Measurements from ENCODE around the gene PDE11A.

Gene PDE11A

GRCh38 chr2:177683661-177684069, 388.9 kb downstream of the PDE11A start:
- no peak for DNase-seq

- DNase-seq: no peak
Measured at GRCh38 chr2:177682836-177683660, 389.5 kb downstream of the PDE11A start.

- no peak for DNase-seq
Measured at GRCh38 chr2:177682006-177682405, 390.6 kb downstream of the PDE11A start.

GRCh38 chr2:177680866-177681712, 391.5 kb downstream of the PDE11A start:
- no peak for DNase-seq

GRCh38 chr2:177679611-177680605, 392.7 kb downstream of the PDE11A start:
- DNase-seq: no peak

GRCh38 chr2:177678939-177679338, 393.6 kb downstream of the PDE11A start:
- DNase-seq: no peak

- no peak for DNase-seq
Measured at GRCh38 chr2:177676636-177677035, 395.9 kb downstream of the PDE11A start.

GRCh38 chr2:177675825-177676224, 396.8 kb downstream of the PDE11A start:
- DNase-seq: no peak

- no peak for DNase-seq
Measured at GRCh38 chr2:177675350-177675821, 397.2 kb downstream of the PDE11A start.

- no peak for DNase-seq
Measured at GRCh38 chr2:177673602-177674595, 398.7 kb downstream of the PDE11A start.

- no peak for DNase-seq
Measured at GRCh38 chr2:177671662-177672061, 400.9 kb downstream of the PDE11A start.

- DNase-seq: no peak
Measured at GRCh38 chr2:177670791-177671535, 401.6 kb downstream of the PDE11A start.

- DNase-seq: no peak
Measured at GRCh38 chr2:177669625-177670330, 402.8 kb downstream of the PDE11A start.

GRCh38 chr2:177669201-177669600, 403.4 kb downstream of the PDE11A start:
- DNase-seq: no peak

- no peak for DNase-seq
Measured at GRCh38 chr2:177668617-177669016, 404.0 kb downstream of the PDE11A start.

- no peak for DNase-seq
Measured at GRCh38 chr2:177667626-177668025, 405.0 kb downstream of the PDE11A start.

GRCh38 chr2:177666408-177666807, 406.2 kb downstream of the PDE11A start:
- DNase-seq: no peak

- DNase-seq: no peak
Measured at GRCh38 chr2:177665948-177666347, 406.6 kb downstream of the PDE11A start.

GRCh38 chr2:177665328-177665727, 407.2 kb downstream of the PDE11A start:
- DNase-seq: no peak

GRCh38 chr2:177662895-177663294, 409.7 kb downstream of the PDE11A start:
- no peak for DNase-seq

Data from DMS79 treated with DMSO at 0.1 percent for 48 hours (cell line).